NCI-H1694 (cell line): ENCODE measurements around the gene PTGES3.

Source experiments
- DNase-seq: peaks from one replicate; lab custom pipeline; 2025; lab: John Stamatoyannopoulos, UW

PTGES3 gene

DNA sequence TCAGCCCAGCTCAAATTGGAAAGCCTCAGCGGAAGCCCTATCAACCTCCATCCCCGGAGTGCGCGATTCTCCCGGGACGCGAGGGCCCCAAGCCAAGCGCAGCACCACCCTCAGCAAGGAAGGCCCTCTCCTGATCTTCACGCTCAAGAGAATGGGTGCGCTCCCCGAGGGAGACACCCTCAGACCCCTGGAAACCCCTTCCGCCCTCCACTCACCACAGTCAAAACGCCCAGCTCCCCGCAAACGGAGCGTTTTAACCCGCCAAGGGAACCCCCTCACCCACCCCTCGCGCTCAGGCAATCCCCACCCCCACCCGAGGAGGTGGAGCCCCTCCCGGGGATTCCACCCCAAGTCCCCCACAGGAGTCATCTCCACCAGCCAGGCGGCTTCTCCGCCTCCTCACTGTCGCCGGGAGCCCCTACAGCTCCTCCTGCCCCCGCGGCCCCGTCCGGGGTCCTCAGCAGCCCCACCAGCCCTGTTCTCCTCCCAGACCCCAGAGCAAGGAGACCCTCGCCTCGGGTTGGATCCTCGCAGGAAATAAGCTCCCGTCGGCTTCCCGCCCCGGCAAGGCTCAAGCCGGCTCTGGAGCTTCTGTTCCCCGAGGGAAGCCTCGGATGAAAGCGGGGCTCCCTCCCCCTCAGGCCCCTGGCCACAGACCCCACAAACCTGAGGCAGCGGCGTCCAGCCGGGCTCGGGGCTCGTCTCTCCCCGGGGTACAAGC is 58.5 kb downstream of the PTGES3 start:
- no peak for DNase-seq

DNA sequence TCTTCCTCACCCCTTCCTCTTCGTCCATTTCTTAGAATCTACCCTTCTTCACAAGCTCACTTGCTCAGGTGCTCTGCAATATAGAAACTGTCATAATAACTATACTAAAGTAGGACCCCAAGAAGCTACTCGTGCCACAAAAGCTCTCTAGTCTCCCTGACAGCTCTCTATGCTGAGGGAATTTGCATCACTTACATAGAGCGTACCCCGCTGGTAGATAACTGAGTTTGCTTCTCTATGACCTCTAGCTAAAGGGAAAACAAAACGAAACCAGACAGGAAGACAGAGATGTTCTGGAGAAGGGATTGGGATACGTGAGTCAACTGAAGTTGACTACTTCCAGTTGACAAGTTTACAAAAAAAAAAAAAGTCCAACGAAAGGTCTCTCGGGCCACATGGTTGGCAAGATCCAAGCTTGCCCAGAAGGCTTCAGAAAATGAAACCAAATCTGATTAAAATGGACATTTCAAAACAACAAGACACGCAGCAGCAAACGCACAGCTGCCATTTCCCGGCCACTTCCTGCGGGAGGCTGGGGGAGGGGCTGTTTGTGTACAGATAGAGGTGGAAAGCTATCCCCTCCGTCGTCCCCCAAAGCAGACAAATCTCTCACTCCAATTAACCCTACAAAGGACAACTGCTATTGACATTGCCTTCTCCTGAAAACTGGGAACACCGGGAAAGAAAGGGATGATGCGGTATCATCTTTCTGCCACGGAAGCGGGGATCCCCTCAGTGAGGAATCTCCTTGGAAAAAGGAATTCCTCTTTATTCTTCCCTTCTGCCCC is 59.2 kb downstream of the PTGES3 start:
- no peak for DNase-seq

DNA sequence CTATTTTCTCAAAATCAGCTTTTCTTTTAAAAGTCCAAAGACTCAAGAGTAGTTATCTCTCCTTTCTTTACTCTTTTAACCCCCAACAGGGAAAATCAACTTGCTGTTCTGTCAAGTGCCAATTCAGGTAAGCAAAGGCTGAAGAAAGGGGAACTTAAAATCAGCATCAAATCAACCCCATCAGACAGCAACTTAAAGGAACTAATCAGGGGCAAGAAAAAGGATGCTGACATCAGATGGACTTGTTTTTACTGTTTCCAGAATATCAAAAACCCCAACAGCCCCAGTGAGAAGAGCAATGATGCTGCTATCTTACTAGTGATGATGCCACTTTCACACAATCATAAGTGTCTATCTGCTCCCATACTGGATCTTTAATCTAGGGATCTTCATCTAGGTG is 61.4 kb downstream of the PTGES3 start:
- DNase-seq, result no peak

DNA sequence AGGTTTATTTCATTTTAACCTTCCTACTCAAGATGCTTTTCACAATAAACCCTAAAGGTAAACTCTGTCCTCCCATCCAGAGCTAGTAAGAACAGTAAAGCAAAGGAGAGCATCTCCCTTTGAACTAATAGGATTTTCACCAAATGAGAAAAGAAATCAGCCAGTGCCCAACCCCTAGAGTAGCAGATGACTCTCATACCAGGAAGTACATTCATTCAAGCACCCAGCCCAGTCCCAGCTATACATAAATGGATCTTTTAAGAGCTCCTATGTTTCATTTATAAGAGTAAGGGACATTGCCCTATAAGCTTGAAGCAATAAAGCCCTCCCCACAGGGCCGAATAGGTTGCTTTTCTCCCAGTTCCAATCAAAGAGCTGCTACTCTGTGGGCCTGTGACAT is 65.5 kb downstream of the PTGES3 start:
- DNase-seq, result no peak

DNA sequence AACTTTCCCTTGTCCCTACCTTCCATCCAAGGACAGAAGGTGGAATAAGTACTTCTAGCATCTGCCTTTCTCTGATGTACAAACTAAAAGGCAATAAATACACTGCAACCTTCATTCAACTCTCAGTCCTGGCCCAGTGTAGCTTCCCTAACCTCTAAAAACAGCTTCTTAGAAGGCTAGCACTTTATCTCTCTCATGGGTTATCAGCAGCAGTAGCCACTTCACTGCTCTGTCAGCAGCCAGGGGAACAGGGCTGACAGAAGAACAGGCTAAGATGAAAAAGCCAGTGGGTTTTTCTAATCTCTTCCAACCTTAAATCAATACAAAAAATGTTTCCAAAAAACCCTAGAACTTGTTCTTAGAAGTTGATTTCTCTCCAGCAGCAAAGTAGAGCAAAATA is 71.2 kb downstream of the PTGES3 start:
- DNase-seq, result no peak

DNA sequence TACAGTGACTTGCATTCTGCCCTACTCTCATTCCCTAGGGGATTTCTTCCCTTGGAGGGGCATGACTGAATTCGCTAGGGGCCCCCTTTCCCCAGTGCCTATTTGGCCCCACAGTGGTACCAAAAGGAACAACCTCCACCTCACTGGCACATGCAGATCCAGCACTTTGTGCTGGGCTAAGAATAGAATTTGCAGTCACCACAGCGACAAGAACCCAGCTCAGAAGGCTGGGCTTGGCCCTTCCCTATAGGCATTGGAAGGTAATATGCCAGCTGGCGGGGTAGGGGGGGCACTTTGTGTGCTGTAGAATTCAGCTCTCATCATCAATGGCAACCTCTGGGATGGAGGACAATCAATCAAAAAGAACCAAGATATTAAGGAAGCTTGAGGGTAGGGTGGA is 71.8 kb downstream of the PTGES3 start:
- no peak for DNase-seq

DNA sequence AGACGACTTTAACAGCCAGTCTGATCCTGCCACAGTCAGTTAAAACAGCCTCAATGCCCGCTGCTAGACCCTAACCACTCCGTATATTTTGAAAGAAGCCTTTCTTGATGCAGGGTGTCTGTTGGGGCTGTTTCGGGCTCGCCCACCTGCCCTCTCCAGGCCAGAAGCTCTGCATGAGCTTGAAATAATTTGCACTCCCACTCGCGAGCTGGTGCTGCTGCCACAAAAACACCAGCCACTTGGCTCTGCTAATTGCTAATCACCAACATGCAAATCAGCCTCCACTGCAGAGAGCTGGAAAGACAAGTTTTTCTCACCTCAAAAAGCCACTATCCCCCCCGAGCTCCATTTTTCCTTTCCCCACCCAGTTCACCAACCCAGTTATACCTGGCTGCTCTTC is 73.5 kb downstream of the PTGES3 start:
- DNase-seq, result no peak
